K562 (cell line): Measurements from ENCODE around the gene DNAAF8. TPM values are rescaled to one million over a fixed set of nuclear protein-coding genes. Genes with fewer than 3 reads are reported as not detected.

Experiments used
- ATF6 ChIP-seq: sonication (generic); formaldehyde crosslinking; IDR thresholded peaks from 2 replicates; pipeline ENCODE4 v1.4.0; 2020; ENCODE audit warnings: mild to moderate bottlenecking, missing genetic modification reagents
- BMI1 ChIP-seq: fragments of 150-350 bp; IDR thresholded peaks from 2 replicates; pipeline ENCODE4 v1.6.1; 2014; ENCODE audit warnings: low read length
- BRF1 ChIP-seq: IDR thresholded peaks from 3 replicates; pipeline ENCODE4 v1.6.1; 2011; ENCODE audit warnings: borderline replicate concordance, mild to moderate bottlenecking; ENCODE audit not compliant: insufficient read length; ENCODE audit errors: extremely low read depth
- CEBPG ChIP-seq, 3 experiments: fragments of 200-800 bp in 1 of 3; sonication (Bioruptor generic) in 1 of 3; sonication (generic) in 1 of 3; formaldehyde crosslinking in 1 of 3; IDR thresholded peaks in 2 of 3; conservative IDR thresholded peaks in 1 of 3; 2 replicates each; pipeline versions ENCODE4 v1.6.1 to v1.8.0; 2016 to 2022; ENCODE audit warnings: missing compliant biosample characterization in 2 of 3, missing genetic modification characterization in 2 of 3, mild to moderate bottlenecking in 1 of 3, missing genetic modification reagents in 1 of 3
- DNMT1 ChIP-seq: fragments of 450-650 bp; IDR thresholded peaks from 2 replicates; pipeline ENCODE4 v1.6.1; 2016; ENCODE audit warnings: antibody characterized with exemption, mild to moderate bottlenecking
- EP300 ChIP-seq: IDR thresholded peaks from 2 replicates; pipeline ENCODE4 v1.6.1; 2012; ENCODE audit warnings: low read length, improper control_type of control experiment
- FOXO4 ChIP-seq: fragments of 450-650 bp; formaldehyde crosslinking; IDR thresholded peaks from 2 replicates; pipeline ENCODE4 v1.4.0; 2020; ENCODE audit warnings: mild to moderate bottlenecking, moderate library complexity
- HLTF ChIP-seq: fragments of 450-650 bp; IDR thresholded peaks from 2 replicates; pipeline ENCODE4 v1.6.1; 2016
- JUNB ChIP-seq: fragments of 450-650 bp; formaldehyde crosslinking; conservative IDR thresholded peaks from 2 replicates; pipeline ENCODE4 v1.4.0; 2020; ENCODE audit warnings: mild to moderate bottlenecking
- MAX ChIP-seq: sonication (generic); formaldehyde crosslinking; IDR thresholded peaks from 2 replicates; pipeline ENCODE4 v1.9.0; 2022; ENCODE audit warnings: mild to moderate bottlenecking, missing genetic modification reagents
- MCM5 ChIP-seq: fragments of 450-650 bp; IDR thresholded peaks from 2 replicates; pipeline ENCODE4 v1.6.1; 2016; ENCODE audit warnings: low read depth
- MYBL2 ChIP-seq, 2 experiments: fragments of 450-650 bp in 1 of 2; sonication (generic) in 1 of 2; formaldehyde crosslinking in 1 of 2; IDR thresholded peaks; 2 replicates each; pipeline versions ENCODE4 v1.6.1 to v1.8.1; 2017 to 2022; ENCODE audit warnings: borderline replicate concordance in 1 of 2, inconsistent platforms in 1 of 2, low read depth in 1 of 2, mild to moderate bottlenecking in 1 of 2, missing genetic modification reagents in 1 of 2, moderate library complexity in 1 of 2
- NCOA1 ChIP-seq: fragments of 450-650 bp; IDR thresholded peaks from 2 replicates; pipeline ENCODE4 v1.6.1; 2016; ENCODE audit warnings: low read depth
- NCOA2 ChIP-seq, 2 experiments: fragments of 450-650 bp; IDR thresholded peaks; 2 replicates each; pipeline ENCODE4 v1.6.1; 2018; ENCODE audit warnings: mild to moderate bottlenecking in 2 of 2, moderate library complexity in 1 of 2; ENCODE audit not compliant: partially characterized antibody in 2 of 2
- RAD51 ChIP-seq: fragments of 450-650 bp; IDR thresholded peaks from 2 replicates; pipeline ENCODE4 v1.7.1; 2016; ENCODE audit warnings: low read depth, mild to moderate bottlenecking, borderline replicate concordance
- RFX1 ChIP-seq: fragments of 450-650 bp; IDR thresholded peaks from 2 replicates; pipeline ENCODE4 v1.6.1; 2016; ENCODE audit warnings: mild to moderate bottlenecking, moderate library complexity
- ZNF780A ChIP-seq: fragments of 250-450 bp; sonication (Bioruptor Pico); IDR thresholded peaks from 2 replicates; pipeline ENCODE4 v1.5.0; 2021; ENCODE audit warnings: mild to moderate bottlenecking
- polyA plus RNA-seq, 8 experiments: library from polyadenylated mRNA; depleted of rRNA in 4 of 8; stranded (reverse) in 5 of 8; unstranded in 3 of 8; fragments of >200 nt; fragmentation: Nextera tagmentation in 2 of 8; fragmentation: Illumina TruSeq in 1 of 8; extraction: Ambion mirVana in 2 of 8; extraction: Trizol in 1 of 8; gene quantifications; 2 replicates each; pipeline versions ENCODE4 v1.2.1 to v1.2.3, GENCODE V29; 2011 to 2014; ENCODE audit warnings: inconsistent platforms in 1 of 8, missing spikeins in 1 of 8
- total RNA-seq, 7 experiments: library from RNA; depleted of rRNA in 6 of 7; stranded (reverse); fragments of >200 nt in 6 of 7; fragmentation: Illumina TruSeq in 2 of 7; extraction: Trizol in 2 of 7; gene quantifications; 2 replicates each; pipeline versions ENCODE4 v1.2.1 to v1.2.3, GENCODE V29; 2011 to 2021; ENCODE audit warnings: low replicate concordance in 1 of 7
- TF ChIP-seq, protein P1 (sequence below): fragments of 450-650 bp; IDR thresholded peaks from 2 replicates; pipeline ENCODE4 v1.6.1; 2016; ENCODE audit warnings: low read depth, mild to moderate bottlenecking, moderate library complexity
- TF ChIP-seq, protein P2 (sequence below), 2 experiments: fragments of 250-450 bp in 1 of 2; fragments of 450-650 bp in 1 of 2; sonication (Bioruptor Pico) in 1 of 2; IDR thresholded peaks; 2 replicates each; pipeline versions ENCODE4 v1.6.1 to v1.8.0; 2016 to 2021; ENCODE audit warnings: mild to moderate bottlenecking in 2 of 2, moderate library complexity in 2 of 2, missing compliant biosample characterization in 1 of 2, missing genetic modification characterization in 1 of 2
- TF ChIP-seq, protein P3 (sequence below): fragments of 450-650 bp; IDR thresholded peaks from 2 replicates; pipeline ENCODE4 v1.6.1; 2016; ENCODE audit warnings: borderline replicate concordance

Gene DNAAF8
- total and polyA plus RNA-seq, 9 of the 15 experiments (the other 6 are each of a cell fraction or from before 2014, with no cell fraction given), result 0.04 to 0.12 (median 0.10) TPM; not detected in 6

DNA sequence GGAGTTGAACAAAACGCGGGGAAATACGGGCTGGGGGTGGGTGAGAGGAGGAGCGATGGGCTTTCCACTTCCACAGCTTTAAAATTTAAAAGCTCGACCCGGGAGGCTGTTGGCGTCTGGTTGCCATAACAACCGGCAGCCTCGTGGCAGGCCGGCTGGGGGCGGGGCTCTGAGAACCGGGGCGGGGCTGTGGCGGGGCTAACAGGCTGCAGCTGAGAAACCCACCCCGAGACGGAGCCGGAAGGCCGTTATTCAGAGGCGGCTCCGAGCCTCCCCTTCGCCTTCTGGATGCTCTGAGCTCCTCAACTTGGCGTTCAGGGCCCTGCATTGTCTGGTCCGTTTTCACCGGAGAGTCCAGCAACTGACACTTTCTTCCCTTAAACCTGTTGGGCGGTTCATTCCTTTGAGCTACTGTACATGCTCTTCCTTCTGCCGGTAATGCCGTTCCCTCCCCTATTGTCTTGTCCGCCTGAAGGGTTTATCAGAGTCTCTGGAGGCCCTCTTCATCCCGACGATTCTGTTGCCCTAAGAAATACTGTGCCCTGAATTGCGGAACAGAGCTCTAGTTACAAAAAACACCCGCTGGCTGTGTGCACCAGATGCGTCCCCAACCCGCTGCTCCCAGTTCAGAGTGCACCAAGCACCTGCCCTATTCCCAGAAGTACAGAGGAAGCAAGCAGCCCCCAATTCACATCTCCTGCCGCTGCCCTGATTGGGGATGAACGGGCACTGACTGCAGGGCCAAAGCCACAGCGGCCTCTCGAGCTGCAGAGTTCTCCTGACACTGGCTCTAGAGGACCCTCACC lies 596 bp downstream of the DNAAF8 start (continued):
- no peak for TF ChIP-seq RAD51
- TF ChIP-seq JUNB (CRISPR knock-in tag), result no peak
- TF ChIP-seq, protein P1, sequence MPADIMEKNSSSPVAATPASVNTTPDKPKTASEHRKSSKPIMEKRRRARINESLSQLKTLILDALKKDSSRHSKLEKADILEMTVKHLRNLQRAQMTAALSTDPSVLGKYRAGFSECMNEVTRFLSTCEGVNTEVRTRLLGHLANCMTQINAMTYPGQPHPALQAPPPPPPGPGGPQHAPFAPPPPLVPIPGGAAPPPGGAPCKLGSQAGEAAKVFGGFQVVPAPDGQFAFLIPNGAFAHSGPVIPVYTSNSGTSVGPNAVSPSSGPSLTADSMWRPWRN, result no peak
- TF ChIP-seq BRF1, result no peak
- no peak for TF ChIP-seq ZNF780A (CRISPR knock-in tag)
- no peak for TF ChIP-seq HLTF
- TF ChIP-seq EP300, result no peak
- no peak for TF ChIP-seq MYBL2 (IDR thresholded peaks at IDR 0.05; ENCODE audit: low read depth)
- TF ChIP-seq MYBL2 (CRISPR knock-in tag; IDR thresholded peaks at IDR 0.05; ENCODE audit: borderline replicate concordance), result no peak
- no peak for TF ChIP-seq MAX (CRISPR knock-in tag)
- no peak for TF ChIP-seq CEBPG (CRISPR knock-in tag; IDR thresholded peaks at IDR 0.05)
- TF ChIP-seq CEBPG (tag; conservative IDR thresholded peaks at IDR 0.05 in 1 of 2, IDR thresholded peaks at IDR 0.05 in 1 of 2), result no peak
- TF ChIP-seq, protein P2, sequence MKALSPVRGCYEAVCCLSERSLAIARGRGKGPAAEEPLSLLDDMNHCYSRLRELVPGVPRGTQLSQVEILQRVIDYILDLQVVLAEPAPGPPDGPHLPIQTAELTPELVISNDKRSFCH (CRISPR knock-in tag; IDR thresholded peaks at IDR 0.05), result no peak
- TF ChIP-seq, protein P2 (tag; IDR thresholded peaks at IDR 0.05), result no peak
- TF ChIP-seq MCM5, result no peak
- TF ChIP-seq BMI1, result peak; percentile 91
- peak; percentile 99 for TF ChIP-seq RFX1
- TF ChIP-seq NCOA1, result no peak
- no peak for TF ChIP-seq FOXO4 (CRISPR knock-in tag)
- TF ChIP-seq, protein P3, sequence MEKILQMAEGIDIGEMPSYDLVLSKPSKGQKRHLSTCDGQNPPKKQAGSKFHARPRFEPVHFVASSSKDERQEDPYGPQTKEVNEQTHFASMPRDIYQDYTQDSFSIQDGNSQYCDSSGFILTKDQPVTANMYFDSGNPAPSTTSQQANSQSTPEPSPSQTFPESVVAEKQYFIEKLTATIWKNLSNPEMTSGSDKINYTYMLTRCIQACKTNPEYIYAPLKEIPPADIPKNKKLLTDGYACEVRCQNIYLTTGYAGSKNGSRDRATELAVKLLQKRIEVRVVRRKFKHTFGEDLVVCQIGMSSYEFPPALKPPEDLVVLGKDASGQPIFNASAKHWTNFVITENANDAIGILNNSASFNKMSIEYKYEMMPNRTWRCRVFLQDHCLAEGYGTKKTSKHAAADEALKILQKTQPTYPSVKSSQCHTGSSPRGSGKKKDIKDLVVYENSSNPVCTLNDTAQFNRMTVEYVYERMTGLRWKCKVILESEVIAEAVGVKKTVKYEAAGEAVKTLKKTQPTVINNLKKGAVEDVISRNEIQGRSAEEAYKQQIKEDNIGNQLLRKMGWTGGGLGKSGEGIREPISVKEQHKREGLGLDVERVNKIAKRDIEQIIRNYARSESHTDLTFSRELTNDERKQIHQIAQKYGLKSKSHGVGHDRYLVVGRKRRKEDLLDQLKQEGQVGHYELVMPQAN, result peak; percentile 91; the same call in 1 of the 2 replicates
- TF ChIP-seq ATF6 (CRISPR knock-in tag), result no peak
- TF ChIP-seq DNMT1, result no peak
- no peak for TF ChIP-seq NCOA2 (IDR thresholded peaks at IDR 0.05; ENCODE audit: partially characterized antibody in 2 of 2)
